Inflammatory macrophage (primary cell): ENCODE data around the gene KAT5.
"Not testable (repeated sequence)": the region's sequence is repeated elsewhere in the genome, so short reads cannot be mapped to it uniquely, and the experiment has no call there.

Source experiments
- DNase-seq, 2 donors: peaks; one replicate each; pipeline ENCODE4 v3.0.0-alpha.2; 2020 to 2022

Gene KAT5

DNA sequence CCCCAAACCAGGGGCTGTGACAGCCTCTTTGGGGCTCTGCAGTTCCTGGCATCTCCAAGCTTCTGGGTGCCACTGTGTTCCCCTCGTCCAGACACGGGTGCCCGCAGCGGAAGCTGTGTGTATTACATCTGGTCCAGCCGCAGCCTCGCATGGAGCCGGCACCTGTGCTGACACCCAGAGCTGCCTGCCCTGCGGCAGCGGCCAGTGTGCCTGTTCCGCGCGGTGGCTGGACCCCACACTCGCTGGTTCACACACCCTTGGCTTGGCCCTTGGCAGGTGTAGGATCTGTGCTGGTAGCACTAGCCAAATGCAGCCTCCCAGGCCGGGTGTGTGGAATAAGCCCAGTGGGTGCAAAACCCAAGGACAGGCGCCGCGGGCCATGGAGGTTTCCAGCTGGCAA is 33.0 kb downstream of the KAT5 start:
- DNase-seq, result no peak

DNA sequence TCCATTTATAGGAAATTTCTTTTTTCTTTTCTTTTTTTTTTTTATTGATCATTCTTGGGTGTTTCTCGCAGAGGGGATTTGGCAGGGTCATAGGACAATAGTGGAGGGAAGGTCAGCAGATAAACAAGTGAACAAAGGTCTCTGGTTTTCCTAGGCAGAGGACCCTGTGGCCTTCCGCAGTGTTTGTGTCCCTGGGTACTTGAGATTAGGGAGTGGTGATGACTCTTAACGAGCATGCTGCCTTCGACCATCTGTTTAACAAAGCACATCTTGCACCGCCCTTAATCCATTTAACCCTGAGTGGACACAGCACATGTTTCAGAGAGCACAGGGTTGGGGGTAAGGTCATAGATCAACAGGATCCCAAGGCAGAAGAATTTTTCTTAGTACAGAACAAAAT is 50.1 kb downstream of the KAT5 start:
- DNase-seq, result not testable (repeated sequence)

DNA sequence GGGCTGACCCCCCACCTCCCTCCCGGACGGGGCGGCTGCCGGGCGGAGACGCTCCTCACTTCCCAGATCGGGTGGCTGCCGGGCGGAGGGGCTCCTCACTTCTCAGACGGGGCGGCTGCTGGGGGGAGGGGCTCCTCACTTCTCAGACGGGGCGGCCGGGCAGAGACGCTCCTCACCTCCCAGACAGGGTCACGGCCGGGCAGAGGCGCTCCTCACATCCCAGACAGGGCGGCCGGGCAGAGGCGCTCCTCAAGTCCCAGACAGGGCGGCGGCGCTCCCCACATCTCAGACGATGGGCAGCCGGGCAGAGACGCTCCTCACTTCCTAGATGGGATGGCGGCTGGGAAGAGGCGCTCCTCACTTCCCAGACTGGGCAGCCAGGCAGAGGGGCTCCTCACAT is 50.8 kb downstream of the KAT5 start:
- not testable (repeated sequence) for DNase-seq

- no peak for DNase-seq
Measured at GRCh38 chr11:65764434-65764833, 52.4 kb downstream of the KAT5 start.

- peak in 1 of 2 donors; percentile 70 for DNase-seq
Measured at GRCh38 chr11:65766535-65766934, 54.5 kb downstream of the KAT5 start.

DNA sequence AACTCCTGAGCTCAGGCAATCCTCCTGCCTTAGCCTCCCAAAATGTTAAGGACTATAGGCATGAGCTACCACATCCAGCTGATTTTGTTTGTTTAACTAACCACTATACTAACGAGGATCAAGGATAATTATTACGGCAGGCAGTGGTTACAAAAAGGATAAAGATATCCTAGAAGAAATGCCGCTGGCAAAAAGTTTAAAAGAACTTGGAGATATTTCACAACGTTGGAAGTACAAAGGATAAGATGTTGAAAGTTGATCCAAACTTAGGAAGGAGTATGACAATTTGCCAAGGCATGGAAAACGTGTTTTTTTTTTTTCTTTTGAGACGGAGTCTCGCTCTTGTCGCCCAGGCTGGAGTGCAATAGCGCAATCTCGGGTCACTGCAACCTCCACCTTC is 55.4 kb downstream of the KAT5 start:
- no peak for DNase-seq

DNA sequence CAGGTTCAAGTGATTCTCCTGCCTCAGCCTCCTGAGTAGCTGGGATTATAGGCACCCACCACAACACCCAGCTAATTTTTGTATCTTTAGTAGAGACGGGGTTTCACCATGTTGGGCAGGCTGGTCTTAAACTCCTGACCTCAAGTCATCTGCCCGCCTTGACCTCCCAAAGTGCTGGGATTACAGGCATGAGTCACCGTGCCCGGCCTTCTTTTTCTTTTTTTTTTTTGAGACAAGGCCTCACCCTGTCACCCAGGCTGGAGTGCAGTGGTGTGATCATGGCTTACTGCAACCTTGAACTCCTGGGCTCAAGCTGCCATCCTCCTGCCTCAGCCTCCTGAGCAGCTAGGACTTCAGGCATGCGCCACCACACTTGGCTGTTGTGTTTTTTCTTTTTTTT is 55.8 kb downstream of the KAT5 start:
- peak; percentile 62 to 63 for DNase-seq
